ENCODE data around the gene TRIM46. TPM values are rescaled to one million over a fixed set of nuclear protein-coding genes. Genes with fewer than 3 reads are reported as not detected.

The TRIM46 gene
- total and polyA plus RNA-seq, 2 of the 13 experiments (the other 11 are each of a cell fraction or from before 2014, with no cell fraction given), result 0.04 to 0.09 TPM

- TF ChIP-seq, protein P1, sequence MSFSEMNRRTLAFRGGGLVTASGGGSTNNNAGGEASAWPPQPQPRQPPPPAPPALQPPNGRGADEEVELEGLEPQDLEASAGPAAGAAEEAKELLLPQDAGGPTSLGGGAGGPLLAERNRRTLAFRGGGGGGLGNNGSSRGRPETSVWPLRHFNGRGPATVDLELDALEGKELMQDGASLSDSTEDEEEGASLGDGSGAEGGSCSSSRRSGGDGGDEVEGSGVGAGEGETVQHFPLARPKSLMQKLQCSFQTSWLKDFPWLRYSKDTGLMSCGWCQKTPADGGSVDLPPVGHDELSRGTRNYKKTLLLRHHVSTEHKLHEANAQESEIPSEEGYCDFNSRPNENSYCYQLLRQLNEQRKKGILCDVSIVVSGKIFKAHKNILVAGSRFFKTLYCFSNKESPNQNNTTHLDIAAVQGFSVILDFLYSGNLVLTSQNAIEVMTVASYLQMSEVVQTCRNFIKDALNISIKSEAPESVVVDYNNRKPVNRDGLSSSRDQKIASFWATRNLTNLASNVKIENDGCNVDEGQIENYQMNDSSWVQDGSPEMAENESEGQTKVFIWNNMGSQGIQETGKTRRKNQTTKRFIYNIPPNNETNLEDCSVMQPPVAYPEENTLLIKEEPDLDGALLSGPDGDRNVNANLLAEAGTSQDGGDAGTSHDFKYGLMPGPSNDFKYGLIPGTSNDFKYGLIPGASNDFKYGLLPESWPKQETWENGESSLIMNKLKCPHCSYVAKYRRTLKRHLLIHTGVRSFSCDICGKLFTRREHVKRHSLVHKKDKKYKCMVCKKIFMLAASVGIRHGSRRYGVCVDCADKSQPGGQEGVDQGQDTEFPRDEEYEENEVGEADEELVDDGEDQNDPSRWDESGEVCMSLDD (CRISPR knock-in tag; IDR thresholded peaks at IDR 0.05; ENCODE audit: borderline replicate concordance), result no peak
- TF ChIP-seq, protein P2, sequence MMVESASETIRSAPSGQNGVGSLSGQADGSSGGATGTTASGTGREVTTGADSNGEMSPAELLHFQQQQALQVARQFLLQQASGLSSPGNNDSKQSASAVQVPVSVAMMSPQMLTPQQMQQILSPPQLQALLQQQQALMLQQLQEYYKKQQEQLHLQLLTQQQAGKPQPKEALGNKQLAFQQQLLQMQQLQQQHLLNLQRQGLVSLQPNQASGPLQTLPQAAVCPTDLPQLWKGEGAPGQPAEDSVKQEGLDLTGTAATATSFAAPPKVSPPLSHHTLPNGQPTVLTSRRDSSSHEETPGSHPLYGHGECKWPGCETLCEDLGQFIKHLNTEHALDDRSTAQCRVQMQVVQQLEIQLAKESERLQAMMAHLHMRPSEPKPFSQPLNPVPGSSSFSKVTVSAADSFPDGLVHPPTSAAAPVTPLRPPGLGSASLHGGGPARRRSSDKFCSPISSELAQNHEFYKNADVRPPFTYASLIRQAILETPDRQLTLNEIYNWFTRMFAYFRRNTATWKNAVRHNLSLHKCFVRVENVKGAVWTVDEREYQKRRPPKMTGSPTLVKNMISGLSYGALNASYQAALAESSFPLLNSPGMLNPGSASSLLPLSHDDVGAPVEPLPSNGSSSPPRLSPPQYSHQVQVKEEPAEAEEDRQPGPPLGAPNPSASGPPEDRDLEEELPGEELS (CRISPR knock-in tag; IDR thresholded peaks at IDR 0.05), result peak; percentile 97
- TF ChIP-seq ZNF121 (CRISPR knock-in tag; IDR thresholded peaks at IDR 0.05) (no peak), HMG20A (CRISPR knock-in tag; IDR thresholded peaks at IDR 0.05; ENCODE audit: borderline replicate concordance) (no peak), RXRB (CRISPR knock-in tag; IDR thresholded peaks at IDR 0.05; ENCODE audit: borderline replicate concordance) (peak; percentile 89), HNF4A (CRISPR knock-in tag; IDR thresholded peaks at IDR 0.05) (peak; percentile 96), ZNF124 (CRISPR knock-in tag; IDR thresholded peaks at IDR 0.05) (no peak), ZNF253 (CRISPR knock-in tag; IDR thresholded peaks at IDR 0.05; ENCODE audit: borderline replicate concordance) (peak; percentile 52; the same call in 1 of the 2 replicates), DPF2 (CRISPR knock-in tag; IDR thresholded peaks at IDR 0.05; ENCODE audit: borderline replicate concordance, low read depth) (peak; percentile 88), NR2F1 (CRISPR knock-in tag; IDR thresholded peaks at IDR 0.05) (peak in 1 of 2 experiments; percentile 68; a peak in 1 of 4 replicates), ZNF337 (CRISPR knock-in tag; IDR thresholded peaks at IDR 0.05; ENCODE audit: borderline replicate concordance, low read depth) (no peak), AFF4 (CRISPR knock-in tag; IDR thresholded peaks at IDR 0.05) (peak; percentile 27; the same call in 1 of the 2 replicates)
- TF ChIP-seq, protein P3, sequence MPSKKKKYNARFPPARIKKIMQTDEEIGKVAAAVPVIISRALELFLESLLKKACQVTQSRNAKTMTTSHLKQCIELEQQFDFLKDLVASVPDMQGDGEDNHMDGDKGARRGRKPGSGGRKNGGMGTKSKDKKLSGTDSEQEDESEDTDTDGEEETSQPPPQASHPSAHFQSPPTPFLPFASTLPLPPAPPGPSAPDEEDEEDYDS (CRISPR knock-in tag; IDR thresholded peaks at IDR 0.05), result peak; percentile 90
- TF ChIP-seq, protein P4, sequence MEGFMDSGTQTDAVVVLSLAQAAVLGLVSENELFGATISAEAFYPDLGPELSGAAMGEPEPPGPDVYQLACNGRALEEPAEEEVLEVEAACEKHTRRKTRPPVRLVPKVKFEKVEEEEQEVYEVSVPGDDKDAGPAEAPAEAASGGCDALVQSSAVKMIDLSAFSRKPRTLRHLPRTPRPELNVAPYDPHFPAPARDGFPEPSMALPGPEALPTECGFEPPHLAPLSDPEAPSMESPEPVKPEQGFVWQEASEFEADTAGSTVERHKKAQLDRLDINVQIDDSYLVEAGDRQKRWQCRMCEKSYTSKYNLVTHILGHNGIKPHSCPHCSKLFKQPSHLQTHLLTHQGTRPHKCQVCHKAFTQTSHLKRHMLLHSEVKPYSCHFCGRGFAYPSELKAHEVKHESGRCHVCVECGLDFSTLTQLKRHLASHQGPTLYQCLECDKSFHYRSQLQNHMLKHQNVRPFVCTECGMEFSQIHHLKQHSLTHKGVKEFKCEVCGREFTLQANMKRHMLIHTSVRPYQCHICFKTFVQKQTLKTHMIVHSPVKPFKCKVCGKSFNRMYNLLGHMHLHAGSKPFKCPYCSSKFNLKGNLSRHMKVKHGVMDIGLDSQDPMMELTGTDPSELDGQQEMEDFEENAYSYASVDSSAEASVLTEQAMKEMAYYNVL (CRISPR knock-in tag; IDR thresholded peaks at IDR 0.05; ENCODE audit: borderline replicate concordance), result peak; percentile 68; the same call in 1 of the 2 replicates
- TF ChIP-seq, protein P5, sequence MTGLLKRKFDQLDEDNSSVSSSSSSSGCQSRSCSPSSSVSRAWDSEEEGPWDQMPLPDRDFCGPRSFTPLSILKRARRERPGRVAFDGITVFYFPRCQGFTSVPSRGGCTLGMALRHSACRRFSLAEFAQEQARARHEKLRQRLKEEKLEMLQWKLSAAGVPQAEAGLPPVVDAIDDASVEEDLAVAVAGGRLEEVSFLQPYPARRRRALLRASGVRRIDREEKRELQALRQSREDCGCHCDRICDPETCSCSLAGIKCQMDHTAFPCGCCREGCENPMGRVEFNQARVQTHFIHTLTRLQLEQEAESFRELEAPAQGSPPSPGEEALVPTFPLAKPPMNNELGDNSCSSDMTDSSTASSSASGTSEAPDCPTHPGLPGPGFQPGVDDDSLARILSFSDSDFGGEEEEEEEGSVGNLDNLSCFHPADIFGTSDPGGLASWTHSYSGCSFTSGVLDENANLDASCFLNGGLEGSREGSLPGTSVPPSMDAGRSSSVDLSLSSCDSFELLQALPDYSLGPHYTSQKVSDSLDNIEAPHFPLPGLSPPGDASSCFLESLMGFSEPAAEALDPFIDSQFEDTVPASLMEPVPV (CRISPR knock-in tag; IDR thresholded peaks at IDR 0.05), result no peak
Measured at GRCh38 chr1:155128755-155129473, 44.7 kb upstream of the TRIM46 start (continued).
